Hepatocyte (in vitro differentiated cells): ENCODE results near the gene ZBP1. TPM values are rescaled to one million over a fixed set of nuclear protein-coding genes. Genes with fewer than 3 reads are reported as not detected.

ENCODE experiments used
- DNase-seq: peaks from one replicate; pipeline ENCODE4 v3.0.0-alpha.2; 2016; ENCODE audit warnings: low spot score
- H2AFZ ChIP-seq: fragments of 200-600 bp; sonication (generic); 2 replicates; pipeline ENCODE4 v1.6.0; 2016; ENCODE audit warnings: antibody characterized with exemption, mild to moderate bottlenecking
- H3K27ac ChIP-seq: fragments of 200-600 bp; sonication (generic); 2 replicates; pipeline ENCODE4 v1.5.1; 2016; ENCODE audit warnings: mild to moderate bottlenecking
- H3K27me3 ChIP-seq: fragments of 200-600 bp; sonication (generic); 2 replicates; pipeline ENCODE4 v1.6.1; 2016
- H3K36me3 ChIP-seq: fragments of 200-600 bp; sonication (generic); replicated peaks from 2 replicates; pipeline ENCODE4 v1.5.1; 2016; ENCODE audit warnings: low read depth; ENCODE audit not compliant: insufficient read depth
- H3K4me1 ChIP-seq: fragments of 200-600 bp; sonication (generic); 2 replicates; pipeline ENCODE4 v1.5.1; 2016; ENCODE audit warnings: mild to moderate bottlenecking, moderate library complexity; ENCODE audit not compliant: insufficient read depth
- H3K4me2 ChIP-seq: fragments of 200-600 bp; sonication (generic); 2 replicates; pipeline ENCODE4 v1.6.0; 2016
- H3K4me3 ChIP-seq: fragments of 200-600 bp; sonication (generic); 2 replicates; pipeline ENCODE4 v1.5.1; 2016; ENCODE audit warnings: mild to moderate bottlenecking
- H3K79me2 ChIP-seq: fragments of 200-600 bp; sonication (generic); 2 replicates; pipeline ENCODE4 v1.6.0; 2017; ENCODE audit warnings: mild to moderate bottlenecking
- H3K9me2 ChIP-seq: fragments of 200-600 bp; sonication (generic); replicated peaks from 2 replicates; pipeline ENCODE4 v1.6.0; 2017; ENCODE audit warnings: mild to moderate bottlenecking; ENCODE audit not compliant: insufficient read depth
- H3K9me3 ChIP-seq: fragments of 200-600 bp; sonication (generic); 2 replicates; pipeline ENCODE4 v1.5.1; 2016; ENCODE audit warnings: low read depth, mild to moderate bottlenecking
- H4K20me1 ChIP-seq: fragments of 200-600 bp; sonication (generic); 2 replicates; pipeline ENCODE4 v1.6.0; 2016; ENCODE audit warnings: mild to moderate bottlenecking; ENCODE audit not compliant: insufficient read depth, poor library complexity, severe bottlenecking
- EZH2 ChIP-seq: fragments of 200-600 bp; sonication (generic); IDR thresholded peaks from 2 replicates; pipeline ENCODE4 v1.6.1; 2016; ENCODE audit warnings: antibody characterized with exemption, mild to moderate bottlenecking, borderline replicate concordance
- EZH2phosphoT487 ChIP-seq: fragments of 200-600 bp; sonication (generic); IDR thresholded peaks from one replicate; pipeline ENCODE4 v1.6.1; 2018; ENCODE audit warnings: antibody characterized with exemption, mild to moderate bottlenecking, low read depth, moderate library complexity; ENCODE audit not compliant: unreplicated experiment, severe bottlenecking
- WGBS: methylation state at CpG from one replicate; pipeline ENCODE4 v1.1.6; 2016; ENCODE audit warnings: low lambda C conversion rate; ENCODE audit errors: missing lambda C conversion rate; 5-methylcytosine and 5-hydroxymethylcytosine counted together
- polyA plus RNA-seq: library from polyadenylated mRNA; unstranded; fragments of >200 nt; fragmentation: Nextera tagmentation; extraction: Ambion mirVana; gene quantifications from 2 replicates; pipeline ENCODE4 v1.2.1, GENCODE V29; 2016
- total RNA-seq: library from RNA; depleted of rRNA; stranded (reverse); fragments of >200 nt; gene quantifications from 2 replicates; pipeline ENCODE4 v1.2.3, GENCODE V29; 2014
- TF ChIP-seq, protein P1 (sequence below): fragments of 200-600 bp; sonication (generic); IDR thresholded peaks from 2 replicates; pipeline ENCODE4 v1.5.1; 2016; ENCODE audit warnings: antibody characterized with exemption, mild to moderate bottlenecking; ENCODE audit not compliant: poor library complexity

Gene ZBP1
- total and polyA plus RNA-seq, 2 experiments from 2014 or later: not detected

DNA sequence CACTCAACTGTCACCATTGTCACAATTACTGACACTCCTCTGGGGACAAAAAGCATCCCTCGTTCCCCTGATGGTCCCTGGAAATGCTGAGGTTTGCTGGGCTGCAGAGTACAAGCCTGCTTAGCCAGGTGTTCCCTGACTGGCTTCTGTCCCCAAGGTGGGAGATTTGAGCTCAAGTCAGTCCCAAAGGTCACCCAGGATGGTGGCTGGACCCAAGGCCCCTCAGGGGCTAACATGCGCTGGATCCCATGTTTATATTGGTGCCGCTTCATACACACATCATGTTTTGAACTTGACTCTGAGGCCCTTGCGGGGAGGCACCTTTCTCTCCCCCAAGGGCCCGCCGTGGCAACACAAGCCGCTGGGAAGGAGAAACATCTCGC lies 45.4 kb upstream of the ZBP1 start:
- H3K27me3 ChIP-seq: no peaks in the 10 kb centered on the region
- no peak for DNase-seq
- H3K36me3 ChIP-seq: no peaks in the 10 kb centered on the region
- H3K9me3 ChIP-seq: no peaks in the 10 kb centered on the region
- peaks cover 5% of the 10 kb centered on the region for H3K79me2 ChIP-seq
- peaks cover 22% of the 10 kb centered on the region for H4K20me1 ChIP-seq
- H2AFZ ChIP-seq: no peak overlapping the region
- no peaks in the 10 kb centered on the region for H3K9me2 ChIP-seq
- no peak overlapping the region for H3K4me2 ChIP-seq
- TF ChIP-seq EZH2phosphoT487 (no peak), EZH2 (no peak)
- TF ChIP-seq, protein P1, sequence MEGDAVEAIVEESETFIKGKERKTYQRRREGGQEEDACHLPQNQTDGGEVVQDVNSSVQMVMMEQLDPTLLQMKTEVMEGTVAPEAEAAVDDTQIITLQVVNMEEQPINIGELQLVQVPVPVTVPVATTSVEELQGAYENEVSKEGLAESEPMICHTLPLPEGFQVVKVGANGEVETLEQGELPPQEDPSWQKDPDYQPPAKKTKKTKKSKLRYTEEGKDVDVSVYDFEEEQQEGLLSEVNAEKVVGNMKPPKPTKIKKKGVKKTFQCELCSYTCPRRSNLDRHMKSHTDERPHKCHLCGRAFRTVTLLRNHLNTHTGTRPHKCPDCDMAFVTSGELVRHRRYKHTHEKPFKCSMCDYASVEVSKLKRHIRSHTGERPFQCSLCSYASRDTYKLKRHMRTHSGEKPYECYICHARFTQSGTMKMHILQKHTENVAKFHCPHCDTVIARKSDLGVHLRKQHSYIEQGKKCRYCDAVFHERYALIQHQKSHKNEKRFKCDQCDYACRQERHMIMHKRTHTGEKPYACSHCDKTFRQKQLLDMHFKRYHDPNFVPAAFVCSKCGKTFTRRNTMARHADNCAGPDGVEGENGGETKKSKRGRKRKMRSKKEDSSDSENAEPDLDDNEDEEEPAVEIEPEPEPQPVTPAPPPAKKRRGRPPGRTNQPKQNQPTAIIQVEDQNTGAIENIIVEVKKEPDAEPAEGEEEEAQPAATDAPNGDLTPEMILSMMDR: no peak
- 89% methylated on average over 8 of the region's 8 CpGs for WGBS
- no peak overlapping the region for H3K27ac ChIP-seq
- H3K4me1 ChIP-seq: no peaks in the 10 kb centered on the region
- no peak overlapping the region for H3K4me3 ChIP-seq

DNA sequence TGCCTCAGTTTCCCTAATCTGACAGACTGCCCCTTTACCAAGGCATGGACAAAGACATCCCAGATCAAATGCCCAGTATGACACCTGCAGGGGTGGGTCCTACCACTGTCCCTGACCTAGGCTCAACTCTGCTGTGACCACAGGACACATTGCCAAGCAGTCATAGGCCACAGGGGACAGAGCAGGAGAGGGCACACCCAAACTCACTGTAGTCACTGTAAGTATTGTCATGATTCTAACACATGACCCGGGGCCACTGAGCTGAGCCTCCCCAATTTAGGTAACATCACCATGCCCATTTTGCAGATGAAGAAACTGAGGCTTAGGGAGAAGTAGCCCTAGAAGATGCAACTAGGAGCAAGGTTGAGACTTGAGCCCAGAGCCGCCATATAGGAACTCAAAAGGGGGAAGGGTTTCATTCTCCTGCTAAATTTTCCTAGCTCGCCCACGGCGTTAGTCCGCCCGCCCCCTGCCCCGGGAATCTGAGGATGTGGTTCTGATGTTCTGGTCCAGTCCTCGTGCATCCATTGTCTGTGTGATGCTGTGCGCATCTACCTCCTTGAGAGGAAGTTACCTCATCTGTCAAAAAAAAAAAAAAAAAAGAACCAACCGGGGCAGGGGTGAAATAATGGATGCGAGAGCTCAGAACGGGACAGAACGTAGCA lies 44.8 kb upstream of the ZBP1 start:
- no peak overlapping the region for H2AFZ ChIP-seq
- TF ChIP-seq EZH2phosphoT487 (no peak), EZH2 (no peak)
- TF ChIP-seq, protein P1: no peak
- no peak overlapping the region for H3K4me2 ChIP-seq
- H3K36me3 ChIP-seq: no peaks in the 10 kb centered on the region
- H3K4me1 ChIP-seq: no peaks in the 10 kb centered on the region
- peaks cover 22% of the 10 kb centered on the region for H4K20me1 ChIP-seq
- no peak for DNase-seq
- H3K4me3 ChIP-seq: no peak overlapping the region
- H3K27me3 ChIP-seq: no peaks in the 10 kb centered on the region
- H3K9me3 ChIP-seq: no peaks in the 10 kb centered on the region
- H3K9me2 ChIP-seq: no peaks in the 10 kb centered on the region
- peaks cover 5% of the 10 kb centered on the region for H3K79me2 ChIP-seq
- no peak overlapping the region for H3K27ac ChIP-seq
- 95% methylated on average over 13 of the region's 14 CpGs for WGBS

DNA sequence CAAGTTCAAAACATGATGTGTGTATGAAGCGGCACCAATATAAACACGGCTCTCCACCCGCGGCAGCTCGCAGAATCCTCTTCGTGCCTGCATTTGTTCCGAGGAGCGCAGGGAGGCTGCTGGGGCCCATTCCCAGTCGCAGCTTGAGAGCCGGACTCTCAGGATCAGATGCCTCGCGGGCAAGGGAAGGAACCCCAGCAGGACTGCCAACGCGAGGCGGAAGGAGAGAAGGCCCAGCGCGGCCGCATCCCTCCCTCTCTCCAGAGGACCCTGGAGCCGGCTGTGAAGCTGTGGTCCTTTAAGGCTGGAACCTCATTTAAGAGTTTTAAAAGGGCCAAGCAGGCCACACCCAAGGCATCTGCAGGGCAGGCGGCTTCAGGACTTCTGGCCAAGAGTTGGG lies 44.2 kb upstream of the ZBP1 start:
- DNase-seq: no peak
- H3K4me1 ChIP-seq: no peaks in the 10 kb centered on the region
- H3K4me2 ChIP-seq: no peak overlapping the region
- no peaks in the 10 kb centered on the region for H3K27me3 ChIP-seq
- no peak overlapping the region for H3K27ac ChIP-seq
- peaks cover 5% of the 10 kb centered on the region for H3K79me2 ChIP-seq
- H3K9me3 ChIP-seq: no peaks in the 10 kb centered on the region
- TF ChIP-seq EZH2phosphoT487 (no peak), EZH2 (no peak)
- TF ChIP-seq, protein P1: no peak
- no peaks in the 10 kb centered on the region for H3K9me2 ChIP-seq
- H2AFZ ChIP-seq: no peak overlapping the region
- H4K20me1 ChIP-seq: peaks cover 22% of the 10 kb centered on the region
- WGBS: 89% methylated on average over 20 of the region's 20 CpGs
- no peak overlapping the region for H3K4me3 ChIP-seq
- no peaks in the 10 kb centered on the region for H3K36me3 ChIP-seq
